T-cell (primary cell): Measurements from ENCODE around the gene DDX10. TPM values are rescaled to one million over a fixed set of nuclear protein-coding genes. Genes with fewer than 3 reads are reported as not detected.
"Not testable (repeated sequence)": the region's sequence is repeated elsewhere in the genome, so short reads cannot be mapped to it uniquely, and the experiment has no call there.

Source experiments
- ATAC-seq, 4 experiments: fragments of 200-7000 bp in 3 of 4; fragments of 150-1000 bp in 1 of 4; cut with Tn5 transposase; replicated peaks in 1 of 4; 1 replicate in 3 of 4; 2 replicates in 1 of 4; pipeline ENCODE4 v1.10.0; 2021; ENCODE audit warnings: moderate library complexity in 3 of 4, mild to moderate bottlenecking in 2 of 4, moderate number of reproducible peaks in 1 of 4
- CTCF ChIA-PET, 2 donors: fragments of 300-600 bp; sonication (Branson Sonifier 250); formaldehyde crosslinking; loops; one replicate each; lab custom pipeline; 2022; ENCODE audit warnings: antibody characterized with exemption in 2 of 2; lab: Charles Lee
- POLR2A ChIA-PET, 2 donors: fragments of 300-600 bp; sonication (Branson Sonifier 250); formaldehyde crosslinking; loops; one replicate each; lab custom pipeline; 2022; ENCODE audit warnings: antibody characterized with exemption in 2 of 2; lab: Charles Lee
- DNase-seq, 35 experiments: peaks; one replicate each; pipeline versions ENCODE4 v3.0.0 to v3.0.0-alpha.2; 2013 to 2023
- H3K27ac ChIP-seq: one replicate; pipeline ENCODE4 v1.5.1; 2013; ENCODE audit warnings: low read length
- H3K27me3 ChIP-seq, 2 experiments: replicated peaks in 1 of 2; 1 replicate in 1 of 2; 2 replicates in 1 of 2; pipeline versions ENCODE4 v1.6.1 to v1.7.0; 2013; ENCODE audit warnings: low read length in 1 of 2, mixed read lengths in 1 of 2; ENCODE audit not compliant: control insufficient read depth in 2 of 2, insufficient read depth in 2 of 2; ENCODE audit errors: extremely low read depth in 1 of 2
- H3K36me3 ChIP-seq, 2 donors: 1 replicate in 1 of 2; 2 replicates in 1 of 2; pipeline versions ENCODE4 v1.6.1 to v1.7.0; 2013; ENCODE audit warnings: low read length in 1 of 2; ENCODE audit not compliant: control insufficient read depth in 2 of 2, insufficient read depth in 1 of 2; ENCODE audit errors: extremely low read depth in 1 of 2
- H3K4me1 ChIP-seq, 2 experiments: 1 replicate in 1 of 2; 2 replicates in 1 of 2; pipeline versions ENCODE4 v1.6.1 to v1.7.0; 2013; ENCODE audit warnings: low read length in 2 of 2, mixed read lengths in 1 of 2; ENCODE audit not compliant: insufficient read depth in 2 of 2, control insufficient read depth in 1 of 2; ENCODE audit errors: extremely low read depth in 1 of 2
- H3K4me3 ChIP-seq, 2 donors: 1 replicate in 1 of 2; 2 replicates in 1 of 2; pipeline versions ENCODE4 v1.5.1 to v1.7.0; 2013; ENCODE audit warnings: mild to moderate bottlenecking in 2 of 2, low read length in 1 of 2, moderate library complexity in 1 of 2; ENCODE audit not compliant: control insufficient read depth in 1 of 2; ENCODE audit errors: extremely low read depth in 1 of 2
- H3K9me3 ChIP-seq: 2 replicates; pipeline ENCODE4 v1.7.0; 2013
- H3K27ac Mint-ChIP-seq, 2 donors: one replicate each; pipeline ENCODE4 v1.8.0; 2020 to 2021; ENCODE audit warnings: mild to moderate bottlenecking in 2 of 2, mixed read lengths in 2 of 2
- H3K27me3 Mint-ChIP-seq, 2 donors: one replicate each; pipeline ENCODE4 v1.8.0; 2021 to 2022; ENCODE audit warnings: mixed read lengths in 2 of 2
- H3K36me3 Mint-ChIP-seq: one replicate; pipeline ENCODE4 v1.8.0; 2021; ENCODE audit warnings: mixed read lengths
- H3K4me1 Mint-ChIP-seq, 3 donors: one replicate each; pipeline ENCODE4 v1.8.0; 2020 to 2022; ENCODE audit warnings: mixed read lengths in 3 of 3, mild to moderate bottlenecking in 1 of 3
- H3K4me3 Mint-ChIP-seq, 3 donors: one replicate each; pipeline ENCODE4 v1.8.0; 2020 to 2022; ENCODE audit warnings: mild to moderate bottlenecking in 3 of 3, mixed read lengths in 3 of 3, moderate library complexity in 3 of 3
- H3K9me3 Mint-ChIP-seq, 3 donors: one replicate each; pipeline ENCODE4 v1.8.0; 2020 to 2022; ENCODE audit warnings: mixed read lengths in 3 of 3
- WGBS: methylation state at CpG from one replicate; pipeline ENCODE4 v1.1.5; 2013; ENCODE audit warnings: missing lambda C conversion rate; ENCODE audit not compliant: insufficient coverage; 5-methylcytosine and 5-hydroxymethylcytosine counted together
- total RNA-seq, 35 experiments: library from RNA in 6 of 35; stranded (reverse) in 6 of 35; fragments of 120-200 nt in 1 of 35; gene quantifications; one replicate each; pipeline versions ENCODE4 v1.2.1 to v1.2.4 and lab custom pipeline; 2013 to 2026

DDX10 gene
- total RNA-seq, 5 donors from 2014 or later (not counting 1 experiment from before 2014, with no cell fraction given): 23.5 to 30.0 (median 27.0) TPM

DNA sequence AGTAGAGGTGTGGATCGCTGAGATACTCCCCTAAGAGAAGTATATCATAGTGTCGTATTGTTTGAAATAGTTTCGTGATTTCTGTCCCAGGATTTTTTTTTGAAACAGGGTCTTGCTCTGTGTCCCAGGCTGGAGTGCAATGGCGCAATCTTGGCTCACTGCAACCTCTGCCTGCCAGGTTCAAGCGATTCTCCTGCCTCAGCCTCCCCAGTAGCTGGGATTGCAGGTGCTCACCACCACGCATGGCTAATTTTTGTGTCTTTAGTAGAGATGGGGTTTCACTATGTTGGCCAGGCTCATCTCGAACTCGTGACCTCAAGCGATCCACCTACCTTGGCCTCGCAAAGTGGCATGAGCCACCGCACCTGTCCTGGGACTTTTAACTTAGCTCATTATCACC lies 159.1 kb downstream of the DDX10 start:
- ChIA-PET POLR2A (interaction anchor here in 1 of 2 donors (0.6 kb wide), 1 partner anchor 166 kb away, joined by 4 read pairs; no protein-coding TSS in a partner anchor), CTCF (interaction anchor here in 1 of 2 donors (0.7 kb wide), 1 partner anchor 27 kb away, joined by 3 read pairs; no protein-coding TSS in a partner anchor)
- not testable (repeated sequence) for H3K4me3 Mint-ChIP-seq, H3K4me1 Mint-ChIP-seq, H3K27me3 ChIP-seq, DNase-seq, H3K27ac Mint-ChIP-seq, H3K27me3 Mint-ChIP-seq, ATAC-seq, H3K4me1 ChIP-seq, H3K9me3 ChIP-seq, H3K9me3 Mint-ChIP-seq, H3K4me3 ChIP-seq, H3K27ac ChIP-seq, H3K36me3 ChIP-seq
- 96% methylated on average over 5 of the region's 11 CpGs for WGBS
- H3K36me3 Mint-ChIP-seq: peaks cover 37% of the 10 kb centered on the region

DNA sequence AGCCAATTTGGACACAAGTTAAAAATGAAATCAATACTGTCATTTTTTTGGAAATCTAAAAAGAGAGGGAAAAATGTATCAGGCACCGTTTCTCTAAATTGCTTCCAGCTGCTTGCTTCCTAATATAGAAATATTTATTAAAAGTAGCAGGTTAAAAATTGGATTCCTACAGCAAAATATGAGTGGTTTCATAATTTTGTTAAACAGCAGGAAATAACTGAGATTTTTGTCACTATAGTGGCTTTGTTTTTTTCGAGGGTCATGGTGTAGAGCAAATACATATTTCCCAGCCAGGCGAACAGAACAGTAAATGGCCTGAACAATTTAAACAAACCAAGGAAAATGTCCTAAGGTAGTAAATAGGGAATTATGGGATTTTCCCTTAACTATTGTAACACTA lies 159.7 kb downstream of the DDX10 start:
- ATAC-seq (no peak), DNase-seq (no peak)
- H3K4me3 Mint-ChIP-seq: no peak overlapping the region
- H3K27me3 Mint-ChIP-seq: no peaks in the 10 kb centered on the region
- Histone ChIP-seq H3K27ac (no peak overlapping the region), H3K36me3 (no peaks in the 10 kb centered on the region), H3K4me3 (no peak overlapping the region), H3K9me3 (no peaks in the 10 kb centered on the region), H3K4me1 (no peaks in the 10 kb centered on the region), H3K27me3 (no peaks in the 10 kb centered on the region)
- ChIA-PET POLR2A (no interaction called here), CTCF (no interaction called here)
- H3K36me3 Mint-ChIP-seq: peaks cover 37% of the 10 kb centered on the region
- peaks cover 0 to 2% (median 0%) of the 10 kb centered on the region in 3 donors for H3K9me3 Mint-ChIP-seq
- no CpG with 5 or more reads among the region's 3 CpGs for WGBS
- no peak overlapping the region for H3K27ac Mint-ChIP-seq
- H3K4me1 Mint-ChIP-seq: peaks cover 1 to 10% (median 3%) of the 10 kb centered on the region in 3 donors

DNA sequence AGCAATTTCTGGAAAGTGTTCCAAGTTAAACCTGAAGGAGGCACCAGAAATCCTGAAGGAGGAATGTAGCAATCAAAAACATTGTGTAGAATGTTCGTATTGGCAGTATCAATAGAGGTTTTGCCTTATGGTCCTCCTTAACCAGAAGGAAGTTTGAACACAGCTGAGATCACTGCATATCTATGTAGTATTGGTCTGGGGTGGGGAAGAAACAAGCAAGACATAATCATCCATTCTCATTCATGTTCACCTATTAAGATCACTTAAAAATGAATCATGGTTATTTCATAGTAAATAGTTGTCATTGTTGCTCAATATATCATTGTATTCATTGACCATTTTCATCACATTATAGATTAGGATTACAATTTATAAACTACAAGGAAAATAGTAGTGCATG lies 160.5 kb downstream of the DDX10 start:
- Histone ChIP-seq H3K36me3 (no peaks in the 10 kb centered on the region), H3K27ac (no peak overlapping the region), H3K27me3 (no peaks in the 10 kb centered on the region), H3K9me3 (no peaks in the 10 kb centered on the region), H3K4me1 (no peaks in the 10 kb centered on the region), H3K4me3 (no peak overlapping the region)
- no CpG with 5 or more reads among the region's 1 CpG for WGBS
- Mint-ChIP-seq H3K36me3 (peaks cover 39% of the 10 kb centered on the region), H3K4me1 (peaks cover 8 to 17% (median 10%) of the 10 kb centered on the region in 3 donors), H3K27ac (no peak overlapping the region), H3K27me3 (no peaks in the 10 kb centered on the region), H3K9me3 (peaks cover 0 to 6% (median 0%) of the 10 kb centered on the region in 3 donors), H3K4me3 (no peak overlapping the region)
- DNase-seq (no peak), ATAC-seq (no peak)
- ChIA-PET CTCF (no interaction called here), POLR2A (no interaction called here)

DNA sequence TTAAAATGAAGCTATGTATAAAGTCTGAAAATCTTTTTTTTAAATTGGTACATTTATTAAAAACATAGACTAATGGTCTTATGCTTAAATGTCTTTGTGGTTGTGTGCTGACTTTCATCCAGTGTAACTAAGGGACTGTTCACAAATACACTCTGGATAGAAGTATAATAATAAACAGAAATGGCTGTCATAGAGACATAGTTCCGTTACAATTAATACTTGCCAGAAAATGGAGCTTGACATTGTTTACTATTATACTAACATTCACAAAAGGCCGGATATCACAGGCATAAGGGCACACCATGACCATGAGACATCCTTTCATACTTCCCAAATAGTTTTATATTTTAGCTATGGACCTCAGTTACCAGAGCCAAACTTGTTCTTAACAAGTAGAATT lies 161.3 kb downstream of the DDX10 start:
- Histone ChIP-seq H3K36me3 (no peaks in the 10 kb centered on the region), H3K4me3 (no peak overlapping the region), H3K27me3 (no peaks in the 10 kb centered on the region), H3K9me3 (no peaks in the 10 kb centered on the region), H3K27ac (no peak overlapping the region), H3K4me1 (no peaks in the 10 kb centered on the region)
- Mint-ChIP-seq H3K36me3 (peaks cover 35% of the 10 kb centered on the region), H3K4me1 (peaks cover 10 to 17% (median 12%) of the 10 kb centered on the region in 3 donors), H3K27me3 (no peaks in the 10 kb centered on the region), H3K27ac (no peak overlapping the region), H3K4me3 (no peak overlapping the region), H3K9me3 (peaks cover 0 to 6% (median 0%) of the 10 kb centered on the region in 3 donors)
- no peak for DNase-seq
- CTCF ChIA-PET: no interaction called here
- WGBS: no CpG with 5 or more reads among the region's 2 CpGs
- no peak for ATAC-seq
- POLR2A ChIA-PET: no interaction called here

DNA sequence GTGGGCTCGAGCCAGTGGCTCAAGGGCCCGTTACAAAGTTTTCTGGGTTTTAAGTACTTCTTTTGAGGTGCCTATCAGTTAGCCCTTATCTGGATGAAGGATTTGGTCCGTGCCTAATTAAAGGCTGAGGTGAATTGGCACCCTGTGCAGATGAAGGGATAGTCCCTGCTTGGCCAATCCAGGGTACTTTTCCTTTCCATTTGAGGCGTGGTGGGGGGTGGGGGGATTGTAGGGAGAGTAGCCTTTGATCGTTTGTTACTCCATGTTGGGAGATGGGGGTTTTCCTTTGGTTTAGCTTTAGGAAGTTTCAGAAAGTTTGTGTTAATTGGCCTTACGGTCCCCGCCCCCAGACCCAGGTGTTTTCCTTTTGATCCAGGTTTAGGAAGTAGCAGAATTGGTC lies 170.8 kb downstream of the DDX10 start:
- no peaks in the 10 kb centered on the region for H3K27me3 ChIP-seq
- CTCF ChIA-PET: no interaction called here
- Mint-ChIP-seq H3K4me3 (no peak overlapping the region), H3K4me1 (peaks cover 4 to 16% (median 4%) of the 10 kb centered on the region in 3 donors), H3K27ac (no peak overlapping the region), H3K27me3 (no peaks in the 10 kb centered on the region), H3K36me3 (peaks cover 23% of the 10 kb centered on the region), H3K9me3 (no peaks in the 10 kb centered on the region)
- no peaks in the 10 kb centered on the region for H3K9me3 ChIP-seq
- WGBS: 85% methylated on average over 4 of the region's 7 CpGs
- peaks cover 6 to 11% of the 10 kb centered on the region in 2 donors for H3K36me3 ChIP-seq
- no peak overlapping the region for H3K4me3 ChIP-seq
- H3K27ac ChIP-seq: no peak overlapping the region
- ATAC-seq (no peak), DNase-seq (no peak)
- POLR2A ChIA-PET: interaction anchor here in 1 of 2 donors (0.6 kb wide), 1 partner anchor 51 kb away, joined by 3 read pairs; no protein-coding TSS in a partner anchor
- no peaks in the 10 kb centered on the region for H3K4me1 ChIP-seq

DNA sequence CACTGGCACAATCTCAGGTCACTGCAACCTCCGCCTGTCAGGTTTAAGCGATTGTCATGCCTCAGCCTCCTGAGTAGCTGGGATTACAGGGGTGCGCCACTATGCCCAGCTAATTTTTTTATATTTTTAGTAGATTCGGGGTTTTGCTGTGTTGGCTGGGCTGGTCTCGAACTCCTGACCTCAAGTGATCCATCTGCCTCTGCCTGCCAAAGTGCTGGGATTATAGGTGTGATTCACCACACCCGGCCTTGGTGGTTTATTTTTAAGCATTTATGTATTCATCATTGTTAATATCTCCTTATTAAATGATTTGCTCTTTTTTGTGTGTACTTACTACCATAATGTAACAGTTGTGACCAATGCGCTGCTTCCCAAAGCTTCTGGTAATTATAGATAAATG lies 171.7 kb downstream of the DDX10 start:
- DNase-seq: no peak
- Histone ChIP-seq H3K9me3 (no peaks in the 10 kb centered on the region), H3K4me3 (no peak overlapping the region), H3K27ac (no peak overlapping the region), H3K36me3 (peaks cover 6 to 16% of the 10 kb centered on the region in 2 donors), H3K4me1 (no peaks in the 10 kb centered on the region), H3K27me3 (no peaks in the 10 kb centered on the region)
- Mint-ChIP-seq H3K27me3 (no peaks in the 10 kb centered on the region), H3K4me1 (peaks cover 6 to 20% (median 10%) of the 10 kb centered on the region in 3 donors), H3K9me3 (no peaks in the 10 kb centered on the region), H3K36me3 (peaks cover 31% of the 10 kb centered on the region), H3K27ac (no peak overlapping the region), H3K4me3 (no peak overlapping the region)
- ChIA-PET POLR2A (no interaction called here), CTCF (no interaction called here)
- 100% methylated on average over 2 of the region's 7 CpGs for WGBS
- no peak for ATAC-seq
